ENCODE measurements around the gene C15orf62.

Gene C15orf62

DNA sequence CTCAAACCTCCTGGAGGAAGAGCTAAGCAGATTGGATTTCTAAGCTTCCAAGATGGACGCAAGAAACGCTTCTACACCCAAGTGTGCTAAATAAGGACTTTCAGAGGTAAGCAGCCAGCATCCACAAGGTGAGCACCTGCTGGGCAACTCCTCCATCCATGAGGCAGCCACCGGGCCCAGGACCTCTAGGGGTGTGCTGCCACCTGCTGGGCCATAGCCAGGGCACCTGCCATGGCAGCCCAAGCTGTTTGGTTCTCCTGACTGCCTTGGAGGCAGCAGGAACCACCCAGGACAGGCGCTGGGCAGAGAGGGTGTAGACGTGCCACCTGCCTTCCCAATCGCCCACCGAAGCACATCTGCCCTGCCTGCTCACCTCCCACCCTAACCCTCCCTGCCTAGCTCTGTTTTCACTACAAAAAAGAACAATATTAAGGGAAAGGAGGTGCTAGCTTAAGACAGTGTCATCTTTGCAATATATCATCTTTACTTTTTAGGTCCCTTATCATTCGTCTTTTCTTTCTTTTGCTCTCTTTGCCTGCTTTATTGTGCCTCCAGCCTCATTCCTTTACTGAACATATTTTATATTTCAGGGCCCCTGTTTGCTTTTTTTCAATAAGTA lies 12.9 kb downstream of the C15orf62 start:
- DNase-seq (ENCODE audit: low read depth), result peak; percentile 71

DNA sequence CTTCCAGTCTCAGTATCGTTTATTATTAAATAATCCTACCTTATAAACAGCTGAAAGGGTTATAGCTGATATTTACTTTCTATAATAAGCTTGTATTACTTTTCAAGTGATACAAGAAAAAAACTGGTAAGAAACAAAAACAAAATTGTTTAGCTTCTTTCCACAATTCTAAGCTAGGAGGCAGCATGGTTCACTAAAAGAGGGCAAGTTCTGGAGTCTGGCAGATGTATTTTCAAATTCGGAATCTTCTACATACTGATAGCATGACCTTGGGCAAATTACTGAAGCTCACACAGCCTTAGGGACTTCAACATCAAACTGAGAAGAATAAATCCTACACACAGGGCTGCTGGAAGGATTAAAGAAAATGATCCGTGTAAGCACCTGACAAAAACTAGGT lies 15.4 kb downstream of the C15orf62 start:
- DNase-seq (ENCODE audit: low read depth), result no peak

DNA sequence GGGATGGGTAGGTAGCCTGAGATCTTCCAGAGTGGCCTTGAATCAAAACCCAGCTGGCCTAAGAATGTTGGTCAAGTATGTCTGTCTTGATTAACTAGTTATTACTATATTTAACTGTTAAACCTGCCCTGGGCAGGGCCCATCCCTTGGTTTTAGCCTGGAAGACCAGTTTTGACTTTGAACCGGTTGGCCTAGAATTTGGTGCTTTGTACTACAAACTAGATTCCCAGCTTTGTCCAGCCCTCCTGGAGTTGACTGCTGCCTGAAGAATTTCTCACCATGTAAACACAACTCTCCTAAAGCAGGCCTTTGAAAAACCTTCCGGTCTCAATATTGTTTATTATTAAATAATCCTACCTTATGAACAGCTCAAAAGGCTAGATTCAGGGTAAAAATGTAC lies 16.0 kb downstream of the C15orf62 start:
- no peak for DNase-seq (ENCODE audit: low read depth)

DNA sequence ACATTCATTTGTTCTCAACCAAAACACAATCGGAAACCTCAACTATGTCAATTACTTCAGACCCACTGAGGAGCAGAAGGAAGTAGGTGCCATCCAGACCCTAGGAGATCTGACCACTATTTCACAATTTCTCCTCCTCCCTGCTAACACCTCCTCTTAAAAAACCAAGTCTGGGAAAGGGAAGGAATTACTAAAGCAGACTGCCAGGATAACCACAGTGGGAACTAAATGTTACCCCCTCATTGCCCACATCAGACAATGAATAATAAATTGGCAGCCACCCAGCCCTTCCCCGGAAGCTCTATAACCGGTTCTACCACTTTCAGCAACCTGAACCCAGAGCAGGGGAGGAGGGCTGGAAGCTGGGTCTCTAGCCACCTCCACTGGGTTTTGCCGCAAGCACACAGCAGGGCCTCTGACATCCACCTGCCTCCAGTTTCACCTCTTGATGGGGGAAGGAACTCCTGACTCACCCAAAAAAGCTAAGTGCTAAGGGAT lies 17.6 kb downstream of the C15orf62 start:
- DNase-seq (ENCODE audit: low read depth), result no peak

DNA sequence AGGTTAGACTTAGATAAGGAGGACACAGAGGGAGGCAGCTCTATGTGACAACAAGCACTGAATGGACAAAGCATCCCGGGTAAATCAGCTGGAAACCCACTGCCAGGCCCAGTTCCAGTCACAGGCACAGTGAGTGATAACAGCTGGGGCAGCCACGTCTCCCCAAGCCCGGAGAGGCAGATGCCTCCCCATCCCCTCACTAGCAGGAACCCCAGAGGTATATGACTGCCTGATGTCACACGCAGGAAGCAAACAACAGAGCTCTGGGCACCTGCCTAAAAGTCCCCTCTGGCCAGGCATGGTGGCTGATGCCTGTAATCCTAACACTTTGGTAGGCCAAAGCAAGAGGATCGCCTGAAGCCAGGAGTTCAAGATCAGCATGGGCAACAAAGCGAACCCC lies 18.2 kb downstream of the C15orf62 start:
- DNase-seq (ENCODE audit: low read depth), result no peak

DNA sequence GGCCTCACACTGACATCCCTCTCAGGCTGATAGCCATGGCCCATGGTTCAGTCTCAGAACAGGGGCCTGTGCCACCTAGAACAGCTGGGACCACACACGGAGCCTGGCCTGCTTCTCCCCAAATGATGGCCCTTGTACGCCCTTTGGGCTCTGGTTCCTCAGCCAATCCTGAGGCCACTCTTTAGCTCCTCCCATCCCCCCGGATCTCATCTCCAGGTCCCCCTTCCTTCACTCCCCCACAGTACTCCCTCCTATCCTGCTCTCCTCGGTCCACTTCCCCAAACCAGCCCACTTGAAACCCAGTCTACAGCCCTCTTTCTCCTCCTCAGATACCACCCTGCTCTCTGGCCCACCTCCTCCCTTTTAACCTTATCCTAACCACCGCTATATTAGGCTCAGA lies 19.3 kb downstream of the C15orf62 start:
- DNase-seq (ENCODE audit: low read depth), result no peak

DNA sequence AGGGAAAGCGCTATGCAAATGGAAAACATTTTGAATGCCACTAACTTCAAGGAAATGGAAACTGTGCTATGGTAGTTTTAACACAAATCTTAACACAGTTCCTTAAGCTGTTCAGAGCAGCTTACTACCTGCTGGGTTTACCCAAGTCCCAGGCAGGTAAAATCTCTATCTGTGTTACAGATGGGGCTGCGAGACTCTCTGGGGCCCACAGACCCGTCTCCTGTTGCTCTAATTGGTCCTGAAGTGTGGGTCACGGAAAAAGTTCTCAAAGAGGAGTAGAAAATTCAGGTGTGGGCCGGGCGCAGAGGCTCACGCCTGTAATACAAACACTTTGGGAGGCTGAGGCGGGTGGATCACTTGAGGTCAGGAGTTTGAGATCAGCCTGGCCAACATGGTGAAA lies 20.2 kb downstream of the C15orf62 start:
- DNase-seq (ENCODE audit: low read depth), result no peak

DNA sequence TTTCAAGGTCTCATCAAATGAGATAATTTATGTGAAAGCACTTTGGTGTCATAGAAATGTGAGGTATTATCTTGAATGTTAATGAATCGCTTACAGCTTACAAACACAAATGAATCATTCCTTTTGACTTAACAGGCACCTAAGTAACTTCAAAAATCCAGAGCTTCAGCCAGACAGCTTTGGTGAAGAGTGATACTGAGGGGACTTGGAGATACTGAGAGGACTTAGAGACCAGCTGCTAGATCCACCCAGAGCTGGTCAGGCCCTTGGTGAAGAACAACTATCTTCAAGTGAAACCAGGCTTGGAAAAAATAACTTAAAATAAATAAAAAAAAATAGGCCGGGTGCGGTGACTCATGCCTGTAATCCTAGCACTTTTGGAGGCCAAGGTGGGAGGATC lies 20.9 kb downstream of the C15orf62 start:
- no peak for DNase-seq (ENCODE audit: low read depth)

DNA sequence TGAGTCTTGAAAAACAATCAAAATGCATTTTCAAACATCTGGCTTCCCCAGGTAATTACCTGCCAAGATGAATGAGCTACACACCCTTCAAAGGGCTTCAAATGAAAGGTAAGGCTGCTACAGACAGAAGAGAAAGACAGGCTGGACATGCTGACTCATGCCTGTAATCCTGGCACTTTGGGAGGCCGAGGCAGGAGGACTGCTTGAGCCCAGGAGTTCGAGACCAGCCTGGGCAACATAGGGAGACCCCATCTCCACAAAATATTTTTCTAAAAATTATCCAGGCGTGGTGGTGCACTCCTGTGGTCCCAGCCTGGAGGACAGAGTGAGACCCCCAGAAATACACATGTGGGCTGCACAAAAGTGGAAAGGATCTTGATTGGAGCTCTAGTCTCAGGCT lies 22.6 kb downstream of the C15orf62 start:
- no peak for DNase-seq (ENCODE audit: low read depth)

DNA sequence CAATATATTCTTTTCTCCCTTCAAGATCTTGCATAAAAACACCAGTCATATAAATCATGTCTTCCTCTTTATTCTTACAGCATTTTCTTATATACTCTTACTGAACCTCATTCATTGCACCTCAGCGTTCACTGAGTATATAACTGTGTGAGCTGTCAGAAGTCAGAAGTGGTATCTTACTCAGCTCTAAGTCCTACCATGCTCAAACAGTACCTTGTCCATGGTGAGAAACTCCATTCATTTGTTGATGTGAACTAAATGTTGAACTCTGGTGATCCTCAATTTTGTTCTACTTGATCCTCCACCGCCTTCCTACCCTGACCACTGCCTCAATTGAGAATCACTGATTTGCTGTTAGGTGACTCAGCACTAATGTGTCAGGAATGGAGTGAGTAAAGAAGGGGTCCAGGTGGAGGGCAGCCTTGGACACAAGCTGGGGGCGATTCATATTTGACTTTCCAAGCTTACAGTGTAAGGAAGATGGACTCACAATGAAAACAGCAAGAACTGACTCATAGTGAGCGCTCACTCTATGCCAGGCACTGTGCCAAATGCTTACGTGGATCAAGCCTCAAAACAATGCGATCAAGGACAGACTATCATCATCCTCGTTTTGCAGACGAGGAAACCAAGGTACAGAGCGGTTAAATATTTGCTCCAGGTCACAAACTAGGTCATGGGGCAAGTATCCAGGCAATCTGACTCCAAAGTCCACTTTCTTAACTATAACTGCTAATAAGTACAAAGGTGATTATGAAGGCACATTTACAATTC lies 23.6 kb downstream of the C15orf62 start:
- no peak for DNase-seq (ENCODE audit: low read depth)

DNA sequence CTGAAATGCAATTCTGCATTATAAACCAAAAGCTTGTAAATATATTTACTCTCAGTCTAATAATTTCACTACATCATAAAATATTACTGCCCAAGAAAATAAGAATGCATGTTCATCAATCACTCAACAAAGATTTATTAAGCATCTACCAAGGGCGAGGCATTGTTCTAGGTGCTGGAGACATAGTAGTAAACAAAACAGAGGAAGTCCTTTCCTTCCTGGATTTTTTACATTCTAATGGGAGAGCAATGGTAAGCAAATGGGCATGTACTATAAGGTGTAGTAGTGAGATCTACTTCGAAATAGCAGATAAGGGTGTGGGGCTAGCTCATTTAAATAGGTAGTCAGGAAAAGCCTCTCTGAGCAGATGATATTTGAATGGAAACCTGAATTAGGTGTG lies 26.3 kb downstream of the C15orf62 start:
- no peak for DNase-seq (ENCODE audit: low read depth)

DNA sequence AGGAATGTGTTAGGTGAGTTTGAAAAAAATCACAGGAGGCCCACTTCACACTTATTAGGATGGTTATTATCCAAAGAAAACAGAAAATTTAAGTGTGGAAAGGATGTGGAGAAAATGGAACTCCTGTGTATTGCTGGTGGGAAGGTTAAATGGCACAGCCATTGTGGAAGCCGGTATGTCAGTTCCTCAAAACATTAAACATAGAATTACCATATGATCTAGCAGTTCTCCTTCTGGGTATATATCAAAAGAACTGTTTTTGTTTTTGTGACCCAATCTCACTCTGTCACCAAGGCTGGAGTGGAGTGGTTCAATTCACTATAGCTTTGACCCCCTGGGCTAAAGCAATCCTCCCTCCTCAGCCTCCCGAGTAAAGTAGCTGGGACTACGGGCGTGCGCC lies 26.7 kb downstream of the C15orf62 start:
- DNase-seq (ENCODE audit: low read depth), result no peak

DNA sequence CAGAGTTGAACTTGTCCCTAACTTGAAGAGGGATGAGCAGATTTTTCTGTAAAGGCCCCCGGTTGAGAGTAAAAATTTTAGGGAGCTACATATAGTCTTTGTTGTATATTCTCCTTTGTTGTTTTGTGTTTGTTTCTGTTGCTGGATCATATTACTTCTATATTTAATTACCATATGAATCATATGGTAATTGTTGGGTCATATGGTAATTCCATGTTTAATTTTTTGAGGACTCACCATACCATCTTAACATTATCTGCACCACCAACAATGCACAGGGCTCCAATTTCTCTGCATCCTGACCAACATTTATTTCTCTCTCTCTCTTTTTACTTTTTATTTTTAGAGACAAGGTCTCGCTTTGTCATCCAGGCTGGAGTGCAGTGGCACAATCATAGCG lies 29.7 kb downstream of the C15orf62 start:
- DNase-seq (ENCODE audit: low read depth), result no peak

DNA sequence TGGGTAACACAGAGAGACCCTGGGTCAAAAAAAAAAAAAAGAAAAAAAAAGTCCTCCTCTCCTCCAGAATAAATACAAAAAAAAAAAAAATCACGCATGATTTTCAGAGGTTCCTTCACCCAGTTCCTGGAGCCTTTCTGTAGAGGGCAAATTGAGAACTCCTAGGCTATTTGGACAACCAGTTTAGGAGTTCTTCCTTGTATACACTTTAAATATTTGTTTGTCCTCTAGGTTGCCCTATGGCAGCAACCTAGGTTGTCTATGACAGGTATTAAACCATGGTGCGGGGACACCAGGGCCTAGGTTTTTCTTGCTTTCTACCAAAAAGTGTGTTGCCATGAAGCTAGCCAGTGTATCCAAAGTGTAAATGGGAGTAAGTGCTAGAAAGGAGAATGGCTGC lies 33.3 kb downstream of the C15orf62 start:
- no peak for DNase-seq (ENCODE audit: low read depth)

DNA sequence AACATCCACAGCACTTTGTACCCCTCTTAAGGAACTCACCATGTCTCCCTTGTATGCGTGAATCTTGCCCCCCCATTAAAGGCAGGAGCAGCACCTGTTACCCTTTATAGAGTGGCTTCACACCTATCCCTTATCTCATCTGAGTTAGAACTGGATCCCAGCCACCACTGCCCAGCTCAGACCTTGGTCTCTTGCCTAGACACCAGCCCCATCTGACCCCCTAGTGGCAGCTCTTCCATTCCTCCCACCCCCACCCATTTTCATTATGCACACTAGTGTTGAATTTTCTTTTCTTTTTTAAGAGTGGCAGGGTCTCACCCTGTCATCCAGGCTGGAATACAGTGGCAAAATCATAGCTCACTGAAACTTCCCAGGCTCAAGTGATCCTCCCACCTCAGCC lies 33.9 kb downstream of the C15orf62 start:
- no peak for DNase-seq (ENCODE audit: low read depth)

DNA sequence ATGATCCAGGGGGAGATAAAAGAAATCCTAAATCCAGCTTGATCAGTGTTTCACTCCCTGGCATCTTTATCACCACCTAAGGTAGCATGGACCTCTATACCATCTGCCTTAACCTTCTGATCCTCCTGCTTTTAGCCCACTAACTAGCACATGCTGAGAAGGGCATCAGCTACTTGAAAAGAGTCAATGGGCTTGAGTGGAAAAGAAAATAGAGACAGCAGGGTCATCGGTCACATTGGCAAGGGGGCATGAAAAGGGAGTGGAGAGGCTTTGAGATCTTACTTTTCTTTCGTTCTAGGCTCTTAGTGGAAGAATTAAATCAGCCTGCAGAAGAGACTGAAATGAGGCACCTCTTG lies 36.9 kb downstream of the C15orf62 start:
- no peak for DNase-seq (ENCODE audit: low read depth)

DNA sequence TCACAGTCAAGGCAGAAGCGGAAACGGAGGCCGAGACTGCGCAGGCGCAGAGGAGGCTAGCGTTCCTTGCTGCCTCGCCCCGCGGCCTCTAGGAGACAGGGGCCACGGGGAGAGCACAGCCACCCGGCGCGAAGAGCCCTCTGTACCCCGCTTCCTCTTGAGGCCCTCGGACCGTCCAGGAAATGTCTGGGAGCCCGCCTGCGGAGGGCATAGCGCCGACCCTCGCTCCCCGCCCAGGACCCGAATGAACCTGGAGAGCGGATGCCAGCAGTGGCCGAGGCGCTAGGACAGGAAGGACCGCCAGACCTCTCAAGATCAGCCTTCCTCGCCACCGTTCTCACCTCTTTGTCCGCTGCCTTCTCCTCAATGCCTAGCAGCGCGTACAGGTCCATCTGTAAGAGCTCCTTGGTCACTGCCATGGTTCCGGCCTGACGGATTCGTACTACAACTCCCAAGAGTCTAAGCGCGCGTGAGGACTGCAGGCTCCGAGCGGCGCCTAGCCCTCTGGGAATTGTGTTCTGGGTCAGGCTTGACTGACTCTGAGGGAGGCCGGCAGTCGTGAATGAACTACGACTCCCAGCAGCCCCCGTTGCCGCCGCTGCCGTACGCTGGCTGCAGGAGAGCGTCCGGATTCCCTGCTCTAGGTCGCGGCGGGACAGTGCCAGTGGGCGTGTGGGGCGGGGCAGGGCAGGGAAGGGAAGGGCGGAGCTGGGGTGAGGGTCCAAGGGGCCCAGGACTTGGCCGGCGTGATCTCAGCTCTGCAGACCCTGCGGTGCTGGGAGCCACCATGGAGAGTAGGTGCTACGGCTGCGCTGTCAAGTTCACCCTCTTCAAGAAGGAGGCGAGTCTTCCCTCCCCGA lies 37.5 kb downstream of the C15orf62 start, which contains the start of the genes DNAJC17 and ZFYVE19:
DNAJC17 (minus strand) TSS at position 446 of the 860 bp plus-strand sequence; CDS start at position 419, 27 bp downstream.
ZFYVE19 (plus strand) TSS at position 62 of the 860 bp plus-strand sequence; CDS start at position 563, 501 bp downstream.
- DNase-seq (ENCODE audit: low read depth), result peak; percentile 94

DNA sequence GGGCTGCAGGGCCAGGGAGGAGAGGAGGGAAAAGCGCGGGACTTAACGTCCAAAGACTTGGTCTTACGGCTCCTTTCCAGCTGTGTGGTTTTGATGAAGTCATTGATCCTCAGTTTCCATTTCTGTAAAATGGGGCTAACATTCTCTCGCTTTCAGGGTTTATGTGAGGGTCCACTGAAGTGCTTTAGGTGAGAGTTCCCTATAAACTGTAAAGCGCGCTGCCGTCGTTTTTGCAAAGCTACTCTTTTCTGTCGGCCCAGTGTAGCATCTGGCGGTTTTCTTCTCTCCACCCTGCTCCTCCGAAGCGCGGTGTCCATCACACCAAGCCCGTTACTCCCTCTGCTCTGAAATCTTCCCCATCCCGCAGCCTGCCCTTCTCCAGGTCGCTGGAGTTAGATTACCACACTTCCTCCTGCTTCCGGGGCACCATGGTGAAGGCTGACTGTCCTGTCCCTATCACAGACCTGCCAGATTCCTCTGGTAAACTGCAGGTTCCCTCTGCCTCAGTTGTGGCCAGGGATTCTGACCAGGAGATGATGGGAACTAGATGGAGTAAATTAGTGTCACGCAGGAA lies 38.2 kb downstream of the C15orf62 start:
- DNase-seq (ENCODE audit: low read depth), result no peak

DNA sequence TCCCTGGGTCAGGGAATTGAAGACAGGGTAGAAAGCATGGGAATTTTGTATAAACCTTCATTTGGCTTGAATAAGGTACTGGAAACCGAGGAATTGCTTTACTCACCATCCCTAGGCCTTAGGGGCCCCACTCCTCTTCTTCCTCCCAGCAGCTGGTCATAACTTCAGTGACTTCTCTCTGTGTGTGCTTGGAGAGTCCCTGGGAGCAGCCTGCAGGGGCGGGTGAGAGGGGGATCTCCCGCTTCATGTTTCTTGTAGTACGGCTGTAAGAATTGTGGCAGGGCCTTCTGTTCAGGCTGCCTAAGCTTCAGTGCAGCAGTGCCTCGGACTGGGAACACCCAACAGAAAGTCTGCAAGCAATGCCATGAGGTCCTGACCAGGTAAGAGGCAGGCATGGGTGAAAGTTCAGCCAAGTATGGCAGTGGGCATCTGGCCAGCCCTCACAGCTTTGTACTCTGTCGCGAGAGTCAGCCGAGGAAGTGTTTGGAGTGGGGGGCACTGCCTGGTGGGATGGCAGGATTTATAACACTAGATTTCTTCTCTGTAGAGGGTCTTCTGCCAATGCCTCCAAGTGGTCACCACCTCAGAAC lies 39.2 kb downstream of the C15orf62 start:
- no peak for DNase-seq (ENCODE audit: low read depth)

DNA sequence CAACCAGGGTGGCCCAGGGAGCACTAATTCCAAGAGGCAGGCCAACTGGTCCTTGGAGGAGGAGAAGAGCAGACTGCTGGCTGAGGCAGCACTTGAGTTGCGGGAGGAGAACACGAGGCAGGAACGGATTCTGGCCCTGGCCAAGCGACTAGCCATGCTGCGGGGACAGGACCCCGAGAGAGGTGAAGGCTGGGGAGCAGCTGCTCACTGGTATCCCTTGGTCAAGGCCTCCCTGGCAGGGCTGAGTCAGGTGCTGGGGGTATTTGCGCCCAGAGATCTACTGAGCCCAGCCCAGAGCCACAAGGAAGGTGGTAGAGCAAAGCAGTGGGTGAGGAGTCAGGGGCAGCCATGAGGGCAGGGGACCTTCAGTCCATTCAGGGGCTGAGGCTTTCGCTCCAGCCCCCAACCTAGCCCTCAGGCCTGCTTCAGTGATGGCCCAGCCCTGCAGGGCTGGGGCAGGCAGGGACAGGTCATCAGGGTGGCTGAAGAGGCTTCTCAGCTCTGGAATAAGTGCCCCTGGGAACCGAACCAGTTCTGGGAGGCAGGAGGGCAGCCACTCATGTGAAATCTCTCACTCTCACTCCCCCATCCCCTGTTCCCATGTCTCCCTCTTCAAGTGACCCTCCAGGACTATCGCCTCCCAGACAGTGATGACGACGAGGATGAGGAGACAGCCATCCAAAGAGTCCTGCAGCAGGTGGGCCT lies 43.1 kb downstream of the C15orf62 start:
- no peak for DNase-seq (ENCODE audit: low read depth)

DNA sequence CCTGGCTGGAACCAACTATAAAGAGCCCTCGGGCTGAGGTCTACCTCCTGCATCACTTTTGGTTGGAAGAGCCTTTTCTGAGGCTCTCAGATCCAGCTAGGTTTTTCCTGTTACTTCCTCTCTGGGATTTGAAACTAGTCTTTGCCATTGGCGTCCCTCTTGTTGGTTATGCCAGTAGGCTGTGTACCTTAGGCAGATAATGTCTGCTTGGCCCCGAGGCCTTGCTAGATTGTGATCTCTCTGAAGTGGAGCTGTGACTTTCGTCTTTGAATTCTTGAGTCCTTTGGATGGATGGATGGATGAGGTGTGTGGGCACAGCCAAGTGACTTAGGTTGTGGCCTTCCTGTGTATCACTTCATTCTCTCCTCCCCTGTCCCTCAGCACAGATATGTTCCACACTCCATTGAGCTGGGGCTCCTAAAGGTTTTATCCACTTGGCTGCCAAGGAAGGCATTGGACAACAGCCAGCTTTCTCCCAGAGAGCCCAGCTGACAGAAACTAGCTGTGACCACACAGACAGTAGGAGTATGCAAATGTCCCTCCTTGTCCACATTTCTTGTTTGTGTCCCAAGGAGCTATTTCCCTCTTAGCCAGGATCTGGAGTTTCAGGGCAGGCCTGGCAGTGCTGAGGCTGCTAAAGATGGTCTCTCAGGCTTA lies 45.4 kb downstream of the C15orf62 start:
- DNase-seq (ENCODE audit: low read depth), result no peak
